Astrocyte of the cerebellum (primary cell): ENCODE measurements around the gene MYH6.

ENCODE experiments used
- DNase-seq: peaks from one replicate; pipeline ENCODE4 v3.0.0-alpha.2; 2011; ENCODE audit warnings: low read depth
- H3K4me3 ChIP-seq: 2 replicates; pipeline ENCODE4 v1.5.1; 2011; ENCODE audit warnings: mild to moderate bottlenecking, low read depth, low read length, moderate library complexity
- in situ Hi-C: cut with HindIII; loops from 2 replicates; pipeline ENCODE4 v1.10.0; 2017; ENCODE audit warnings: low sequenced_read_pairs
- TF ChIP-seq, protein P1 (sequence below): IDR thresholded peaks from 2 replicates; pipeline ENCODE4 v1.5.1; 2012; ENCODE audit warnings: low read length, low read depth, moderate library complexity, mild to moderate bottlenecking; ENCODE audit errors: missing control alignments

MYH6 gene

GRCh38 chr14:23358042-23358441 is 50.0 kb downstream of the MYH6 start:
- TF ChIP-seq, protein P1, sequence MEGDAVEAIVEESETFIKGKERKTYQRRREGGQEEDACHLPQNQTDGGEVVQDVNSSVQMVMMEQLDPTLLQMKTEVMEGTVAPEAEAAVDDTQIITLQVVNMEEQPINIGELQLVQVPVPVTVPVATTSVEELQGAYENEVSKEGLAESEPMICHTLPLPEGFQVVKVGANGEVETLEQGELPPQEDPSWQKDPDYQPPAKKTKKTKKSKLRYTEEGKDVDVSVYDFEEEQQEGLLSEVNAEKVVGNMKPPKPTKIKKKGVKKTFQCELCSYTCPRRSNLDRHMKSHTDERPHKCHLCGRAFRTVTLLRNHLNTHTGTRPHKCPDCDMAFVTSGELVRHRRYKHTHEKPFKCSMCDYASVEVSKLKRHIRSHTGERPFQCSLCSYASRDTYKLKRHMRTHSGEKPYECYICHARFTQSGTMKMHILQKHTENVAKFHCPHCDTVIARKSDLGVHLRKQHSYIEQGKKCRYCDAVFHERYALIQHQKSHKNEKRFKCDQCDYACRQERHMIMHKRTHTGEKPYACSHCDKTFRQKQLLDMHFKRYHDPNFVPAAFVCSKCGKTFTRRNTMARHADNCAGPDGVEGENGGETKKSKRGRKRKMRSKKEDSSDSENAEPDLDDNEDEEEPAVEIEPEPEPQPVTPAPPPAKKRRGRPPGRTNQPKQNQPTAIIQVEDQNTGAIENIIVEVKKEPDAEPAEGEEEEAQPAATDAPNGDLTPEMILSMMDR: no peak
- in situ Hi-C loops: no loop called here
- no peak overlapping the region for H3K4me3 ChIP-seq
- DNase-seq: no peak

- DNase-seq: no peak
- in situ Hi-C loops: no loop called here
- TF ChIP-seq, protein P1: no peak
- no peak overlapping the region for H3K4me3 ChIP-seq
These were observed 50.8 kb downstream of the MYH6 start for GRCh38 chr14:23357261-23357660.

DNA sequence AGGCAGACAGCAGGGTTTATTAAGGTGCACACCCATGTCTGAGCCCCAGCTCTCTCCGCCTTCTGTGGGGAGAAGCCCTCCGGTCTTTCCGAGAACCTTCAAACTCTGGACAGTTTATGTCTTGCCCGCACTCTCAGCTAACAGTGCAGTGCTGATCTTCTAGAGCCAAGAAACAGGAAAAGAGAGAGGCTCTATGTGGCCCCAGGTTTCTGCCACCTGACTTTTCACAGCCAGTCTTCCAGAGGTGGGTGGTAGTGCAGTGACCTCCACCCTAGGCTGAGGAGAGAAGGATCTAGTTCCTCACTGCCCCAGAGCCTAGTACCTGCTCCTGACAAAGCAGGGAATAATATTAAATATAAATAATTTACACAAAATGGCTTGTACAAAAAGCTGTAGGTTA is 51.4 kb downstream of the MYH6 start:
- no peak for DNase-seq
- TF ChIP-seq, protein P1: no peak
- no peak overlapping the region for H3K4me3 ChIP-seq
- in situ Hi-C loops: no loop called here

- in situ Hi-C loops: no loop called here
- TF ChIP-seq, protein P1: no peak
- no peak for DNase-seq
- no peak overlapping the region for H3K4me3 ChIP-seq
These were observed 52.1 kb downstream of the MYH6 start for GRCh38 chr14:23355871-23356435.

- no peak for DNase-seq
These were observed 53.1 kb downstream of the MYH6 start for GRCh38 chr14:23354990-23355389.

DNA sequence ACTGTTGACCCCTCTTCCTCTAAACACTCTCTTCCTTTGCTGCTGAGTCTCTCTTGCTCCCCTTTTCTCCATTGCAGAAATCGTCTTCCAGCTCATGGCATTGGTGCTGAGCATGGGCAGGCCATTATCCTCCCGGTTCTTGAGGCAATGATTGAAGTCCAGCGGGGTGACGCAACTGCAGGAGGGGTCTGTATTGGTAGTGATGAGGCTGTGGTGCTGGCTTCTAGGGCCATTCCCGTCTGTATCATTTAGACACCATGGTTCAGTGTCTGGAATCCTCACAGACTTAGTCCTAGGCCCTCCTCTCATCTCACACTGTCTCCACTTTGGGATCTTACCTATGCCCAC is 54.7 kb downstream of the MYH6 start:
- DNase-seq: no peak
- no peak overlapping the region for H3K4me3 ChIP-seq
- TF ChIP-seq, protein P1: no peak
- in situ Hi-C loops: no loop called here

More at GRCh38 chr14:23354990-23355389, 53.1 kb downstream of the MYH6 start:
- TF ChIP-seq, protein P1: no peak
- H3K4me3 ChIP-seq: no peak overlapping the region
- in situ Hi-C loops: no loop called here
